PC-9 (cell line): ENCODE measurements around the gene ATRNL1. TPM values are rescaled to one million over a fixed set of nuclear protein-coding genes. Genes with fewer than 3 reads are reported as not detected.

Experiments used
- BruUV-seq: library from RNA; stranded (reverse); fragments of 400-500 nt; replicated peaks from 2 replicates; lab custom pipeline; 2021; lab: Mats Ljungman, UMichigan
- CTCF ChIA-PET: fragments of 300-600 bp; sonication (Branson Sonifier 250); formaldehyde crosslinking; loops from one replicate; lab custom pipeline; 2022; ENCODE audit warnings: antibody characterized with exemption; lab: Charles Lee
- POLR2A ChIA-PET: fragments of 300-600 bp; sonication (Branson Sonifier 250); formaldehyde crosslinking; loops from one replicate; lab custom pipeline; 2022; ENCODE audit warnings: antibody characterized with exemption; ENCODE audit not compliant: unreplicated experiment; lab: Charles Lee
- DNase-seq, 2 experiments: peaks; one replicate each; pipeline versions ENCODE4 v3.0.0 to v3.0.0-alpha.2; 2015 to 2022; ENCODE audit warnings: mixed read lengths in 1 of 2
- H2AFZ ChIP-seq: fragments of 200-600 bp; sonication (generic); 2 replicates; pipeline ENCODE4 v1.8.1; 2017; ENCODE audit warnings: antibody characterized with exemption
- H3F3A ChIP-seq: fragments of 200-600 bp; sonication (generic); 2 replicates; pipeline ENCODE4 v1.8.1; 2017; ENCODE audit warnings: antibody characterized with exemption, mild to moderate bottlenecking, low read depth; ENCODE audit not compliant: insufficient read depth
- H3K27ac ChIP-seq: fragments of 200-600 bp; sonication (generic); 2 replicates; pipeline ENCODE4 v1.6.1; 2016; ENCODE audit warnings: mixed run types
- H3K27me3 ChIP-seq: fragments of 200-600 bp; sonication (generic); 2 replicates; pipeline ENCODE4 v1.6.1; 2016; ENCODE audit warnings: low read depth, mixed run types; ENCODE audit not compliant: insufficient read depth
- H3K36me3 ChIP-seq: fragments of 200-600 bp; sonication (generic); 2 replicates; pipeline ENCODE4 v1.6.1; 2016; ENCODE audit warnings: low read depth, mixed run types
- H3K4me1 ChIP-seq: fragments of 200-600 bp; sonication (generic); replicated peaks from 2 replicates; pipeline ENCODE4 v1.6.1; 2016; ENCODE audit warnings: mixed run types; ENCODE audit not compliant: insufficient read depth
- H3K4me2 ChIP-seq: fragments of 200-600 bp; sonication (generic); 2 replicates; pipeline ENCODE4 v1.6.1; 2017; ENCODE audit warnings: mixed run types
- H3K4me3 ChIP-seq: fragments of 200-600 bp; sonication (generic); 2 replicates; pipeline ENCODE4 v1.6.1; 2016; ENCODE audit warnings: mixed run types
- H3K79me2 ChIP-seq: fragments of 200-600 bp; sonication (generic); 2 replicates; pipeline ENCODE4 v1.6.1; 2017; ENCODE audit warnings: low read depth, mixed run types
- H3K9me2 ChIP-seq: fragments of 200-600 bp; sonication (generic); 2 replicates; pipeline ENCODE4 v1.8.1; 2017; ENCODE audit warnings: mild to moderate bottlenecking; ENCODE audit not compliant: insufficient read depth
- H3K9me3 ChIP-seq: fragments of 200-600 bp; sonication (generic); 2 replicates; pipeline ENCODE4 v1.8.1; 2016; ENCODE audit warnings: low read depth; ENCODE audit not compliant: insufficient read depth
- H4K20me1 ChIP-seq: fragments of 200-600 bp; sonication (generic); 2 replicates; pipeline ENCODE4 v1.8.1; 2017; ENCODE audit not compliant: insufficient read depth
- CTCF ChIP-seq: fragments of 200-600 bp; sonication (generic); conservative IDR thresholded peaks from 2 replicates; pipeline ENCODE4 v1.6.1; 2017; ENCODE audit warnings: mixed run types, antibody characterized with exemption, mild to moderate bottlenecking, moderate library complexity
- EZH2 ChIP-seq: fragments of 200-600 bp; sonication (generic); IDR thresholded peaks from 2 replicates; pipeline ENCODE4 v1.8.0; 2017; ENCODE audit warnings: antibody characterized with exemption, low read depth
- intact Hi-C: fragments of 100-400 bp; cut with micrococcal nuclease; formaldehyde crosslinking; loops from one replicate; pipeline ENCODE4 v1.10.0; 2022; ENCODE audit not compliant: unreplicated experiment
- total RNA-seq: library from RNA; stranded (reverse); gene quantifications from 2 replicates; pipeline ENCODE4 v1.2.3, GENCODE V29; 2021

Gene ATRNL1
- total RNA-seq, 1 experiment from 2014 or later: not detected

GRCh38 chr10:115985786-115986185 lies 892.6 kb downstream of the ATRNL1 start:
- H3K36me3 ChIP-seq: no peaks in the 10 kb centered on the region
- no peak overlapping the region for H3K27ac ChIP-seq
- no peaks in the 10 kb centered on the region for H3K9me2 ChIP-seq
- no peaks in the 10 kb centered on the region for H3F3A ChIP-seq
- H4K20me1 ChIP-seq: no peaks in the 10 kb centered on the region
- H3K4me2 ChIP-seq: no peak overlapping the region
- BruUV-seq: no TSS peak
- no peak overlapping the region for H3K4me3 ChIP-seq
- no peak overlapping the region for H2AFZ ChIP-seq
- H3K9me3 ChIP-seq: no peaks in the 10 kb centered on the region
- H3K27me3 ChIP-seq: no peaks in the 10 kb centered on the region
- CTCF ChIA-PET: no interaction called here
- H3K4me1 ChIP-seq: no peaks in the 10 kb centered on the region
- no peak for TF ChIP-seq CTCF
- H3K79me2 ChIP-seq: no peaks in the 10 kb centered on the region
- DNase-seq: no peak
- POLR2A ChIA-PET: no interaction called here
- intact Hi-C loops: no loop called here

DNA sequence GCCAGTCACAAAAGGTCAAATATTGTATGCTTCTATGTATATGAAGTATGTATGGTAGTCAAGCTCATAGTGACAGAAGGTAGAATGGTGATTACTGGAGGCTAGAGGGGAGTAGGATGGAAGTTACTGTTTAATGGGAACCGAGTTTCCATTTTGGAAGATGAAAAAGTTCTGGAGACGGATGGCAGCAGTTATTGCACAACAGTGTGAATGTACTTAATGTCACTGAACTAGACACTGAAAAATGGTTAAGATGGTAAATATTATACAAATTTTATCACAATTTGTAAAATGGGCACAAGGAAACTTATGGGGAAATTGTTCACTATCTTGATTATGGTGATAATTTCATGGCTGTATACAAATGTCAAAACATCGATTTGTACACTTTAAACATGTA lies 895.2 kb downstream of the ATRNL1 start:
- H3K4me1 ChIP-seq: no peaks in the 10 kb centered on the region
- TF ChIP-seq EZH2 (no peak), CTCF (no peak)
- intact Hi-C loops: no loop called here
- H3K9me3 ChIP-seq: no peaks in the 10 kb centered on the region
- H3K27ac ChIP-seq: no peak overlapping the region
- H4K20me1 ChIP-seq: no peaks in the 10 kb centered on the region
- CTCF ChIA-PET: no interaction called here
- no peak overlapping the region for H3K4me3 ChIP-seq
- H3K4me2 ChIP-seq: no peak overlapping the region
- POLR2A ChIA-PET: no interaction called here
- no TSS peak for BruUV-seq
- no peaks in the 10 kb centered on the region for H3F3A ChIP-seq
- no peaks in the 10 kb centered on the region for H3K79me2 ChIP-seq
- H3K36me3 ChIP-seq: no peaks in the 10 kb centered on the region
- no peaks in the 10 kb centered on the region for H3K27me3 ChIP-seq
- H3K9me2 ChIP-seq: no peaks in the 10 kb centered on the region
- H2AFZ ChIP-seq: no peak overlapping the region
- DNase-seq: no peak

- Histone ChIP-seq H3K4me3 (no peak overlapping the region), H3K27ac (no peak overlapping the region), H3K4me2 (no peak overlapping the region), H3F3A (no peaks in the 10 kb centered on the region), H3K4me1 (no peaks in the 10 kb centered on the region), H4K20me1 (no peaks in the 10 kb centered on the region), H2AFZ (no peak overlapping the region), H3K36me3 (no peaks in the 10 kb centered on the region), H3K79me2 (no peaks in the 10 kb centered on the region), H3K9me2 (no peaks in the 10 kb centered on the region), H3K9me3 (no peaks in the 10 kb centered on the region), H3K27me3 (no peaks in the 10 kb centered on the region)
- no TSS peak for BruUV-seq
- DNase-seq: no peak
- TF ChIP-seq EZH2 (no peak), CTCF (no peak)
- ChIA-PET CTCF (no interaction called here), POLR2A (no interaction called here)
- intact Hi-C loops: no loop called here
Measured at GRCh38 chr10:115989621-115990020, 896.5 kb downstream of the ATRNL1 start.
